K562 treated with DMSO at 1 percent for 48 hours (cell line): Measurements from ENCODE around the gene SNRNP40. TPM values are rescaled to one million over a fixed set of nuclear protein-coding genes. Genes with fewer than 3 reads are reported as not detected.

Experiments
- total RNA-seq: library from RNA; unstranded; fragments of 300-600 nt; gene quantifications from 2 replicates; pipeline ENCODE4 v1.2.3, GENCODE V29; 2022; ENCODE audit warnings: low replicate concordance; ENCODE audit errors: extremely low read depth

The SNRNP40 gene
- total RNA-seq: not detected in 2 replicates

DNA sequence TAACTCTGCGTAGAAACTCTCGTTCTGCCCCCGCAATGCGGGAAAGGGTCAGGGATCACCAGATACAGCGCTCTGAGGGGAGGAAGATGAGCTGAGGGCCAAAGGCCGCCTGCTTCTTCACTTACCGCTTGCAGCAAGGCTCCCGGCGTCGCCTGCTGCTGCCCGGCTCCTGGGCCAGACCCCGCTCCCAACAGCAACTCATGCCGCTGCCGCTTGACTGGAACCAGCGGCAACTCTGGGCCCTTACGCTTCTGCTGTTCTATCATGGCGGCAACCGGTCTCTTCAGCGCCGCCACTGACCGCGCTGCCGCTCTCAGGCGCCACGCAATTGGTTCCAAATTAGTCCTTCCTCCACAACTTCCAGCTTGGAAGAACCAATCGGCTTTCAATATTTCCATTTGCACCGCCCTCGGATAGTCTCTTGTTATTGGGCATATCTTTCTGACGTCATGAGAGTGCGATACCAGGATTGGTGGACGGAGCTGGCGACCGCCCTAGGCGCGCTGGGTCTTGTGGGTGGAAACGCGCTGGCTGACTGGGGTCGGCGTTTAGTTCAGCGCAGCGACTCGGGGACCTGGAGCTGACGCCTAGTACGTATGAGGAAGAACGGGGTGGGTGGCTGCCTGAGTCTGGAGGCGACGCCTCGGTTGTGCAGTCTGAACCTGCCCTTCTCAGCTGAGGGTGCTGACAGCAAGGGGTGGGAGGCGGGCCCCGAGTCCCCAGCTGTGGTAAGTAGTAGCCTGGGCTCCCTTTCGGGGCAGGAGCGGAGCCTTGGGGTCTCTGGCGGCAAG, at the start of gene SNRNP40, which contains the start of gene ZCCHC17:
Gene SNRNP40 (minus strand): TSS at position 303 of the 791 bp plus-strand sequence. CDS start 37 bp downstream, at position 266.
Gene ZCCHC17 (plus strand): TSS at position 547 of the 791 bp plus-strand sequence. CDS start 13,067 bp downstream, outside the sequence.

DNA sequence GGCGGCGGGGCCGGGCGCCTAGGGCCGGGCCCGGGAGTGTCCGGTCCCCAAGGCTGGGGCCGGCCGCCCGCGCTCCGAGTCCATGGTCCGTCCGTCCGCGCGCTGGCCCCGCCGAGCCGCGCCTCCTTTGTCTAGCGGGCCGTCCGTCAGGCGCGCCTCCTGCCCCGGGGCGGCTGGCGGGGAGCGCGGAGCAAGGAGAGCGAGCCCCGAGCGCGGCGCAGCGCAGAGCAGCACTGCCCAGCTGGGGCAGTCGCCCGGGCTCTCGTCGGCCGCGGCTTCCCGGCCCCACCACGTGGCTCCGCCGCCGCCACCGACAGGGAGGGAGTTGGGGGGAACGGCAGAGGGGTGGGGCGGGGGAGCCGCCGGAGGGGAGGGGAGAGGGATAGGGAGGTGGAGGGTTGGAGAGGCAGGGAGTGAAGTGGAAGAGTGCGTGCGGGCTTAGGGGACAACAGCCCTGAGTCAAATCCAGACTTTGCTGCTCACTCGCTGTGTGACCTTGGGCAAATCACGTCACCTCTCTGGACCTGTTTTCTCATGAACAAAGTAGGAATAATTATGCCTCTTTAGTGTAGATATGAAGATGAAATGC, 56.8 kb downstream of the SNRNP40 start, which contains the start of gene NKAIN1:
Gene NKAIN1 (minus strand): TSS at position 235 of the 589 bp plus-strand sequence. CDS start 340 bp downstream, outside the sequence.

Other genes with a start within 250 kb of the SNRNP40 start
- not detected in 2 replicates for gene PUM1, start 231.1 kb downstream of the SNRNP40 start, total RNA-seq
- not detected in 2 replicates for gene NKAIN1, start 56.9 kb downstream of the SNRNP40 start, total RNA-seq
- not detected in 2 replicates for gene ZCCHC17, start 244 bp upstream of the SNRNP40 start, total RNA-seq
- gene FABP3, start 76.3 kb upstream of the SNRNP40 start, total RNA-seq: not detected in 2 replicates
- not detected in 2 replicates for gene SERINC2, start 116.4 kb upstream of the SNRNP40 start, total RNA-seq